OCI-LY7 (cell line): ENCODE measurements around the gene TRIM15.

Experiments
- CTCF ChIP-seq: fragments of 200-600 bp; sonication (generic); conservative IDR thresholded peaks from 2 replicates; pipeline ENCODE4 v1.5.1; 2014; ENCODE audit warnings: mild to moderate bottlenecking, antibody characterized with exemption, low read length, moderate library complexity, mixed read lengths
- EZH2phosphoT487 ChIP-seq: fragments of 200-600 bp; sonication (generic); IDR thresholded peaks from 2 replicates; pipeline ENCODE4 v1.6.1; 2018; ENCODE audit warnings: low read depth, borderline replicate concordance, mild to moderate bottlenecking, mixed run types, antibody characterized with exemption, low read length, moderate library complexity, mixed read lengths

GRCh38 chr6:30154709-30155519 is 8.4 kb upstream of the TRIM15 start:
- TF ChIP-seq CTCF (peak; percentile 24; the same call in 1 of the 2 replicates), EZH2phosphoT487 (no peak)
